Activated CD8-positive, alpha-beta memory T cell treated with anti-CD3 and anti-CD28 coated beads for 1 hour (primary cell): ENCODE data around the gene MRPL17.
"Not testable (repeated sequence)": the region's sequence is repeated elsewhere in the genome, so short reads cannot be mapped to it uniquely, and the experiment has no call there.

ENCODE experiments used
- DNase-seq, 2 donors: peaks; one replicate each; pipeline ENCODE4 v3.0.0-alpha.2; 2020; ENCODE audit warnings: low read depth in 1 of 2; ENCODE audit errors: extremely low read depth in 1 of 2

MRPL17 gene

DNA sequence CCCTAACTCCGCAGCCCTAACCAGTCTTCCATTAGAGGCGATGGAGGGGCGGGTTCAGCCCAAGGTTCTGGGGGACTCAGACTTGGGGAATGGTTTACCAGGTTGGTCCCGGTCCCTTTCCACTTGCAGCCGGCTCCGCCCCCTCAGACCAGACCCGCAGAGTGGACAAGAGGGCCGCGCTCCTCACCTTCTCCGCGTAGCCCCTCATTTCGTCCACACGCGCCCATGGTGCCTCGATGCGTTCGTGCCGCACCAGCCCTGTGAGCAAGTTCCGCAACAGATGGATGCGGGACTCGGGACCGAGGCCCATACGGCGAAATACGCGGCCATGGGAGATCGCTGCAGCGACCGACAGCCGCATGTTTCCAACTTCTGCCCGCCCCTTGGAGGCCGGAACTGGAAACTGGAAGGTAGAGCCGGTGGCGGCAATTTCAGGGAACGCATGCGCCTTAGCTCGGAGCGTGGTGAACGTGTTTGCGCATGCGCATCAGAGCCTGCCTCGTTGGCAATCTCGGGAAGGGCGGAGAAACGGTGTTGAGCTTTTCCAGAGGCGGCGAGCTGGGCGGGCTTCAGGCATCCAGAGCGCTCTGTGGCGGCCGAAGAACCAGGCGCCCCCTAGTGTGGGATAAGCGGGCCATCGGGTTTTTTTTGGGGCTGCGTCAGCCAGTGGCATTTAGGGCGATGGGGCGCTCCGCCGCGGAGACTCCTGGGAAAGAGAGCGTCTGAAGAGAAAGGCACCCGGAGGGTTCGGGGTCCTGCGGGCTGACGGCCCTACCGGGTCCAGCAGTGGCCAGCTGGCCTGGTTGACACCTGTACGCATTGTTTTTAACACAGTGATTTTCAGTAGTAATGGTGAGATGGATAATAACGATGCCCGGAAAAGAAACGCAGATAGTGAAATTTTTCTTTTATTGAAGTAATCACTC, at the start of gene MRPL17:
MRPL17 (minus strand) TSS at position 405 of the 926 bp plus-strand sequence; CDS start at position 361, 44 bp downstream.
- DNase-seq: peak; percentile 97 to 98

DNA sequence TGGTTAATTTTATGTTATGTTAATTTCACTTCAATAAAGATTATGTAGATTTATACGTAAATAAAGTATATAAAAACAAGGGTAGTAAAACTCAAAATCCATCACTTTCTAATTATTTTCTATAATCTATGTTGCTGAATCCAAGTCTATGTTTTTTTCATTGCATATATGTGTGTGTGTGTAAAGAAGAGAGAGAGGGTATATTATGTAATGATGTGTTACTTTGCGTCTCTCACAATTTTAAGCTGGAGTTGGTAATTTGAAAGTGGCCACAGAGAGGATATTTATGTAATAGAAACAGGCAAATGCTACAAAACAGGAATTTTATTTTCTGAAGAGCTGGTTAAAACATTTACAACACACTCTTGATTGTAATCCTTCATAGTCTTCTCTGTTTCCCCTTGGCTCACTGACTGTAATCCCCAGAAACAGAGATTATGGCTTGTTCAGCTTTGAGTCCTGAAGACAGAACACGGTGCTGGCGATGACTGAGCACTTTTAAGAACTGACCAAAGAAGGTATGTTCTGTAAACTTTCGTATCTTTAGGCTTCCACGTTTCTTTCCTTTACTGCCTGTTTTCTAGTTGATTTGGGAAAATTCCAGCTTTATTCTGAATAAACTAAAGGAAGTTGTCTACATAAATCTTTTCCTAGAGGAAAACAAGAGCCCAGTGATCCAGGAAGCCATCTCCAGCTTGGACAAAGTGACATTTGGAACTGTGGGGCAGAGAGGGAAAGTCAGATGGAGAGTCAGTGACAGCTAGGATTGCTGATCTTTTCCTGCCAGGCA, 45.0 kb upstream of the MRPL17 start:
- no peak for DNase-seq

DNA sequence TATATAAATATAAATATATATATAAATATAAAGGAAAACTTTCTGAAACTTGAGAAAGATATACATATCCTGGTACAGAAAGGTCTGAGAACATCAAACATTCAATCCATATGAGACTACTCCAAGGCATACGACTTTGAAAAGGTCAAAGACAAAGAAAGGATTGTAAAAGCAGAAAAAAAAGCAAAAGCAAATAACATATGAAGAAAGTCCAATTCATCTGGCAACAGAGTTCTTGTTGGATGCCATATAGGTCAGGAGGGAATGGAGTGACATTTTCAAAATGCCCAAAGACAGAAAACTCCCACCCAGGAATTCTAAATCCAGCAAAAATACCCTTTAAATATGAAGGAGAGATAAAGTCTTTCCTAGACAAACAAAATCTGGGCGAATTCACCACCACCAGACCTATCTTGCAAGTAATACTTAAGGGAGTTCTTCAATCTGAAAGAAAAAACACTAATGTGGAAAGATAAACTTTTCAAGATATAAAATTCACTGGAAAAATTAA, 42.3 kb upstream of the MRPL17 start:
- DNase-seq: no peak

DNA sequence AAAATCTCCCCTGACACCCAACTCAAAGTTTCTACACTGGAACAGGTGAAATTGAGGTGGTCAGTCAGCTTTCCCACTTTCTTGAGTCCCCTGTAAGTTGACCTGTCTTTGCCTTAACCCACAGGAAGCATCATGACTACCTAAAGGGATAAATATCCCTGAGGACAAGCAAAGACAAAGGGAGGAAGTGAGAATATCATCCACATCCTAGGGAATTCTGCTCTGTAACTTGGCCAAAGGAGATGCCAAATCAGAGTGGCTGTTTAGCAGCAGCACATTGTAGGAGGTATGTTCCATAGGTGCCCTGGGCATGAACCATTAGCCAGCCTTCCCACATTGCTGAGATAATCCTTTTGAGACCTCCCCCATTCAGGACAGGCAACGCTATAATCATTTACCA, 40.9 kb upstream of the MRPL17 start:
- no peak for DNase-seq

DNA sequence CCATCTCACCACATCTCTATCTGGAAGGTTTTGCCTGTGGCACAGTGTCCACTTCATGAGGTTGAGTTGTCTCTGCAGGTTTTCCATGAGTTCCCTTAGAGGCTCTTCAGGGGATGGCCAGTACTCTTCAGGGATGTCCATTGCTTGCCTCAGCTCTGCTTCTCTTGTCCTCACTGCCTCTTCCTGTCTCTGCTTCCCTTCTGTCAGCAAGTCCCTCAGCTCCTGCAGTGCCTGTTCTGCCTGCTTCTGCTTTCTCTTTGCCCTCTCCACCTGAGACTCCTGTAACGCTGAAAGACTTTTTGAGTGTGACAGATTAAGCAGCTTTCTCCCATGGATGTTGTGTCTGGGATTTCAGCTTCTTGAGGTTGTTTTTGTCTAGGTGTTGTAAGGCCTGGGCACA, 38.2 kb upstream of the MRPL17 start:
- DNase-seq: no peak

DNA sequence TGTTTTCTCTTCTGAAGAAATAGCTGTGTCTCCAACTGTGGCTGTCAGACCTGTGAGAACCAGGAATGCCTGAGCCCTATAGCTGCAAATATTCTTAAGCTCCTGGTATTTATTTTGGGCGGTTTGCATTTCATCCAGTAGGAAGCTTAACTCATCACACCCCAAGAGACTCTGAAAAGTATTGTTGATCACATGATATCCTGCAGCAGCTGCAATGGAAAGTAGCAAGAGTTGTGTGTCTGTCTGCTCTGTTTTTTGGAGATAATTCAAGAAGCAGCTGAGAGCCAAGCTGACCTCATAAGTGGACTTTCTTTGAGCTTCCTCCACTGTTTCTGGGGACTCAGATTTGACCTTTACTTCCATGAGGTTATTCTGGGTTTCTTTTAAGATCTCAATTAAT, 36.4 kb upstream of the MRPL17 start:
- no peak for DNase-seq

DNA sequence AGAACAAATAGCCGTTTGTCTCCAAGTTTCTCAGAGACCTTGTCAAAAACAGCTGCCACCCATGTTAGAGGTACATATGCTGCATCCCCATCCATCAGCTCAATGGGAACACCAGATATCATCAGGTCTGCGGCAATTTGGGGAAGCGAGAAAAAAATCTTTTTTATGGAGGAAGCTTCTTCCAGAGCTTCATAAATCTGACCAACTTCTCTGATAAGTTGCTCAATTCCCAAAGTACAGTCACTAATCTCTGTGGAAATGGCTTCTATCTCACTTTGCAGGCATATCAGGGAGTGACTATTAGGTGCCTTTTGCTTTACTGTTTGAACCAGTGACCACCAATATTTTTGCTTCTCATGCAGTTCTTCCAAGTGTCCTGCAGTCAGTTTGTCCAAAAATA, 34.3 kb upstream of the MRPL17 start:
- no peak for DNase-seq

DNA sequence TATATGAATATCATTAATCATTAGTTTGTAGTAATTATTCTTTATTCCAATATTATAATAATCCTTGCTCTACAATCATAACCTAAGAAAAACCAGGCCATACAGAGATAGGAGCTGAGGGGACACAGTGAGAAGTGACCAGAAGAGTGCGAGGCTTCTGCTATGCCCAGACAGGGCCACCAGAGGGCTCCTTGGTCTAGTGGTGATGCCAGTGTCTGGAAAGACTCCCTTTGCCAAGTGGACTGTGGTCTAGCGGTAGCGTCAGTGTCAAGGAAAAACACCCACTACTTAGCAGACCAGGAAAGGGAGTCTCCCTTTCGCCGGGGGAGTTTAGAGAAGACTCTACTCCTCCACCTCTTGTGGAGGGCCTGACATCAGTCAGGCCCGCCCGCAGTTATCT, 28.4 kb upstream of the MRPL17 start:
- peak in 1 of 2 donors; percentile 18 for DNase-seq

DNA sequence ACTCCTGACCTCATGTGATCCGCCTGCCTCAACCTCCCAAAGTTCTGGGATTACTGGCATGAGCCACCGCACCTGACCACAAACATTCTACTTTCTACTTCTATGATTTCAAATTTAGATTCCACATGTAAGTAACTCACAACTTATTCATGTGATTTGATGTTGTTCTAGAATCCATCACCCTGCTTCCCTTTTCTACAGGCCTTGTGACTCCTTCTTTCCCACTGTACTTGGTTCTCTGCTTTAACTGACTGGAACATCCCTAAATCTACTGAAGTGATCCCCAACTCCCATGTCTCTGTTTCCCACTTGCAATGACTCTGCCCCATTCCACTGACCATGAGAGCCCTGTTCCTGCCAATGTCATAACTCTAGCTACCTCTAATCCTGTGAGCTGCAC, 25.7 kb upstream of the MRPL17 start:
- no peak for DNase-seq

DNA sequence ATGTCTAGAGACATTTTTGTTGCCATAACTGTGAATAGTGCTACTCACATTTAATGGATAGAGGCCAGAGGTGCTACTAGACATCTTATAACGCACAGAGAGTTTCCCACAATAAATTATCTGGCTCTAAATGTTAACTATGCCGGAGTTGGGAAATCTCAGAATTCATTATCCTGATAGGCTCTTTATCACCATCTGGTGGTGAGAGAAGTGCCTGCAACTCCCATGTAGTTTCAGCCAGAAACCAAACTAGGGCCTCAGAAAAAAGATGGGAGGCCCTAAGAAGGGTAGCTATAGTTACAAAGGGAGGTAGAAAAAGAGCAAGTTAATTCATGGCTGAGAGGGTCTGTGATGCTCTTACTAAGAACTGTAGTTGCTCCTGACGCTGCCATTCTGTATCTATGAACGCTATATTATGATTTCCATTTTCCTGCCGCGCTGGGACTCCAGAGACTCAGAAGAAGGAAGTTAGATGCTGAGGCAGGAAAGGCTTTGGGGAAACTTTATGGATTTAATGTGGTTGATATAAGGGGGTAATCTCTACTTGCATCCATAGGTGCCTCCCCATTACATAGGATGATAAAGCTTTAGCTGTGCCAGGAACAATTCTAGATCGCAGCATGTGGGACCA, 22.9 kb upstream of the MRPL17 start:
- DNase-seq: no peak

DNA sequence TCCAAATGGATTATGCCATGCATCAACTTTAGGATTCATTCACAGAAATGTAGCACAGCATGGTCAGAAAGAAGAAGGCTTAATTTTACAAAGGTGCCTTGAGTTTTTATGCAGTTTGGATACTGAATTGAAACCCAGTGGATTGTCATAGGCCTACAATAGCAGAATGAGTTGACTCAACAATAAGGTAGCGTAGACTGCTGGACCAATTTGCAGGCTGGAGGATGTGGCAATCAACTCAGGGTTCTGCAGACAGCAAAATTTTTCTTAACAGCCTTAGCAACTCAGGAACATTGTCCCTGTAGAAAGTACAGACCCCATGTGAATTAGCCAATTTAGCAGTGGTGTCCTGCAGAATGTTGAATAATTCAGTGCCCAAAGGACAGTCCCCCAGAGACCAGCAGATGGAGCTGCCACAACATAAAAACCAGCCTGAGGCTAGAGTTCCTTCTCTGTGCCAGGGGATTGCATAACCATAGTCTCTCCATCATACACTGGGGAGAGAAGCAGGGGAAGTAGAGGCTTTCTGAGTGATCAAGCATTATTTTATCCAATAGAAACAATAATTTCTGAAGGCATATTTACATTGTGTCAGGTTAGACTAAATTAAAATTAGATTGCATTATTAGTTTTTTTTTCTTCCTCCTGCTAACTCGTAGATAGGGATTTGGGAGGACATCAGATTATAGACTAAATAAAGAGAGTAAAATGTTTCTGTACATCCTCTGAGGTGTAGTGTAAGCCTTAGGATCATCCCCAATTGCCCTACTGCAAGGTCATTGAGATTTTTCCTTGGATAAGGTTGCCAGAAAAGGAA, 20.3 kb upstream of the MRPL17 start:
- DNase-seq: no peak

DNA sequence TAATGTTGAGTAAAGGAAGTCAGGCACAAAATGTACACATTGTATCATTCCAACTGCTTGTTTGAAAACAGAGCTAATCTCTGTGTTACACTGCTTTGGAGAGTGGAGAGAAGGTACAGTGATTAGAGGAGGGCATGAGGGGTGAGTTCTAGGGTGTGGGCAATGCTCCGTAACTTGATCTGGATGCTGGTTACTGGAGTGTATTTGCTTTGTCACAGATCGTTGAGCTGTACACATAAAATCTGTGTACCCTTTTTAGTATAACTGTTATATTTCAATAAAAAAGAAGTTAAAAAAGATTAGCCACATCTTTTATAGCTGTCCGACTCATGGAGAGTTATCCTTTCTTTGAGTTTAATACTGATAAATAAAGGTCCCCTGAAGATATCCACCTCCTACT, 18.8 kb upstream of the MRPL17 start:
- DNase-seq: not testable (repeated sequence)

DNA sequence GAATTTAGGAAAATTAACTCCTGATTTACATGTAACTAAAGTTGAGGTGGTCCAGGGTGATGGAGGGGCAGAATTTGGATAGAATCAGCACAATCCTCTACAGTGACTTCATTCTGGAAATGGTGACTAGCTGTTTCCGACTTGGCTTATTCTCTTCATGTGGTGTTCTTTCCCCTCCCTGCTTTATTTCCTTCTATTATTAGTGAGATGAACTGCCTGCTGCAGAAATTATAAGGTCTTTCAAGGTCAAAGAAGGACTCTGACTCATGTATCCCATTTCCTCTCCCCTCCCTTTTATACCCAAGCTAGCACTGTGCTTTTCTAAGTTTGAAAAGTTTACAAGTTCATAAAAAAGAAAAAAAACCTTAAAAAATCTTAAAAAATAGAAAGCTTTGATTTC, 12.2 kb upstream of the MRPL17 start:
- no peak for DNase-seq

DNA sequence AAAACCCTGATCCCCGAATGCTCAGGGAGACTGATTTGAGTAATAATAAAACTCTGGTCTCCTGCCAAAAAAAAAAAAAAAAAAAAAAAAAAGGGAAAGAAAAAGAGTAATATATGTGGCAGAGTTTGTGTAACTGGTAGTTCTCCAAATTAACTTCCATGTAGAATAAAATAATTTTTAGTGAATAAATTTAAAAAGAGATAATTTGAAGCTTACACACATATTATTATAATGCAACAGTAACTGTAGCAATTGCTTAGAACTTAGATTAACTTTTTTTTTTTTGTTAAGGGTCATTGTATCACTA, 11.0 kb upstream of the MRPL17 start:
- no peak for DNase-seq

DNA sequence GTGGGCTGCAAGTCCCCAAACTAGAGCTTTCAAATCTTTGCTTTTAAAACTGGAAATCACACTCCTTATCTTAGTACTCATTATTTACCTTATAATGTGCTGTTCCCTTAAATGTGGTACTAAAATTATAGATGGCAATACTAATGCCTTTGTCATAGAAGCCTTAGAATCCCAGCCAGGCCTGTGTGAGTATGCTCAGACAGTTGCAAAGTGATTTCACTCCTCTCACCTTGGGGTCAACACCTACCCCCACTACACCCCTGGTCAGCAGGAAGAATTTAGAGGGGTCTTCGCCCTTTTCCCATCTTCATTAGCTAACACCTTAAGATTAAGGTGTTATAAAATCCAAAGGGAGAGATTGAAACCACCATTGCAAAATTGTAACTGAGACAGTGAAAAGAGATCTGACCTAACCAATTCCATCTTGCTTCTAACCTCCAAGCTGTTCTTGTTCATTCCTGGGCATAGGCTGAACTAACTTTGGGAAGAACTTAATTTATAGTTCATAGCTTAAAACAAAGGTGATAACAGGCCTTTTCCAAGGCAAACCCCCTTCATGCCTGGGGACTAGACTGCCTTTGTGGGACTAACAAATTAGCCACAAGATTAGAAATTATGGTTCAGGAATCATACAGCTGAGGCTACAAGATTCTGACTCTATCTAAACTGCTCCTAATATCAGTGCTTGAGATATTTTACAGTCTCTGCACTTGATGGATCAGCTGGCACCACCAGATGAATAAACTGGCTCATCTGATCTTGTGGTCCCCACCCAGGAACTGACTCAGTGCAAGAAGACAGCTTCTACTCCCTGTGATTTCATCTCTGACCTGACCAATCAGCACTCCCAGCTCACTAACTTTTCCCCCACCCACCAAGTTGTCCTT, 10.4 kb upstream of the MRPL17 start:
- DNase-seq: peak in 1 of 2 donors; percentile 14

DNA sequence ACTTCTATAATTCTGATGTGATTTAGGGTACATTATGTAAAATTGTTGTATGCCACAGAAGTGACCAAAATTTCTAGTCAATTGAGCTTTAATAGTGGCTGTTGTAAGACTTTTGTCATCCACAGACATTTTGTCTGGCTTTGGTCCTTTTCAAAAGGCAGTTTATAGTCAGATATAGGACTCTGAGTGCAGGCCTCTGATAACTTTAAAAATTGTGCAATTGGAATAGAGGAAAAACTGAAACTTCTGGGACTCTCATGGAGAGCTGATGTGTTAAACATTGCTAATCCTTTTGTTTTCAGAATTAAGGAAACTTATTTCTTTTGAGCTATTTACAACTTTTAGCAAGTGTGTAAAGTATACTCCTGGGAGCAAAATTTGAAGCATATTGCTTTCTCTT, 9.0 kb upstream of the MRPL17 start:
- DNase-seq: no peak

DNA sequence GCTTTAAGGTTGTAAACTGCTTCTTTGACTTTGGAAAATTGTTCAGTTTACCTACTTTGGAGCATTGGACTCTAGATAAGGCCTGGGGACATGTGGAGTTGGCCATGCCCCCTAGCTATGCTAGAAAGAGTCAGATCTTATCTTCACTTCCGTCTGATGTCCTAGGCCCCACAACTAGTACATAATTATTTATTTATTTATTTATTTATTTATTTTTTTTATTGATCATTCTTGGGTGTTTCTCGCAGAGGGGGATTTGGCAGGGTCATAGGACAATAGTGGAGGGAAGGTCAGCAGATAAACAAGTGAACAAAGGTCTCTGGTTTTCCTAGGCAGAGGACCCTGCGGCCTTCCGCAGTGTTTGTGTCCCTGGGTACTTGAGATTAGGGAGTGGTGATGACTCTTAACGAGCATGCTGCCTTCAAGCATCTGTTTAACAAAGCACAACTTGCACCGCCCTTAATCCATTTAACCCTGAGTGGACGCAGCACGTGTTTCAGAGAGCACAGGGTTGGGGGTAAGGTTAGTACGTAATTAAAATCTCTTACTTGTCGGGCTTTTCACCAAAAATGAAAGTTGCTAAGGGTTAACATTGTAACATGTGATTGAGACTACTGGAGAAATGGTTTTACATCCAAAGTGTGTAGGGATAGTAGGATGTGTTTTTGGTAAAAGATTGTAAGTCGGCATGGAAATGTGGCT, 7.4 kb upstream of the MRPL17 start:
- not testable (repeated sequence) for DNase-seq

DNA sequence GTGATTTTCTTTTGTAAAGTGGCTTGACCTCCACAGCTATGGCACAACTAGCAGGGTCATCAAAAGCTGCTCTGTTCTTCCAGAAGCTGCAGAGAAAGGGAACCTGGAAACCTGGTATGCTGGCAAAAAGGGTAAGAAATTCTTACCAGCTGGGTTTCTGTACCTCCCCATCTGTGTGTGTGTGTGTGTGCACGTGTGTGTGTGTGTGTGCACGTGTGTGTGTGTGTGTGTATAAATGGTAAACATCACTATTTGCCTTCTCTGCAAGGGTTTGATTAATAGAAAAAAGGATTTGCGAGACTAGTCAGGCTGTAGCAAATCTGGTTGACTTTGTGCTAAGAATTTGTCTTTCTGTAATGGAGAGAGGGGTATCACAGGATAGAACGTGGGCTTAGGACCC, 4.7 kb upstream of the MRPL17 start:
- no peak for DNase-seq

DNA sequence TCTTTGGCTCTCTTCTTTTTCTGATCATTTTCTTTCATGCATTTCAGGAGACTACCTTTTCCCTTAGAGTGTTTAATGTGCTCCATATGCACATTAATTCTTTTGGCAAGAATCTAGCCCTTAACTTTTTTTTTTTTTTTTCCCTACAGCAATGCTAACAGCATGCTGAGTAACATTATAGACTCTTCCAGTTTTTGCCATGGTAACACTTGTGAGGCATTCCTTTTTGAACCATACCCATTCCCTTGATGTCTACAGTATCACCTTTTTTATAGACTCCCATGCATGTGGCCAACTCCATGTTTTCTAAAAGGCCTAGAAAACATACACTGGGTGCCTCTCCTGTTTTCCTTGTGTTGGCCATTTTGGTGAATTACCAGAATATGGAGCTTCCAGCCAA, 2.9 kb upstream of the MRPL17 start:
- DNase-seq: no peak
